SIG-M5 treated with dmso at 0.1 percent for 504 hours (cell line): ENCODE data around the gene ATE1.
"Not testable (repeated sequence)": the region's sequence is repeated elsewhere in the genome, so short reads cannot be mapped to it uniquely, and the experiment has no call there.

Source experiments
- DNase-seq: peaks from one replicate; lab custom pipeline; 2025; ENCODE audit not compliant: unreplicated experiment; lab: John Stamatoyannopoulos, UW

ATE1 gene

DNA sequence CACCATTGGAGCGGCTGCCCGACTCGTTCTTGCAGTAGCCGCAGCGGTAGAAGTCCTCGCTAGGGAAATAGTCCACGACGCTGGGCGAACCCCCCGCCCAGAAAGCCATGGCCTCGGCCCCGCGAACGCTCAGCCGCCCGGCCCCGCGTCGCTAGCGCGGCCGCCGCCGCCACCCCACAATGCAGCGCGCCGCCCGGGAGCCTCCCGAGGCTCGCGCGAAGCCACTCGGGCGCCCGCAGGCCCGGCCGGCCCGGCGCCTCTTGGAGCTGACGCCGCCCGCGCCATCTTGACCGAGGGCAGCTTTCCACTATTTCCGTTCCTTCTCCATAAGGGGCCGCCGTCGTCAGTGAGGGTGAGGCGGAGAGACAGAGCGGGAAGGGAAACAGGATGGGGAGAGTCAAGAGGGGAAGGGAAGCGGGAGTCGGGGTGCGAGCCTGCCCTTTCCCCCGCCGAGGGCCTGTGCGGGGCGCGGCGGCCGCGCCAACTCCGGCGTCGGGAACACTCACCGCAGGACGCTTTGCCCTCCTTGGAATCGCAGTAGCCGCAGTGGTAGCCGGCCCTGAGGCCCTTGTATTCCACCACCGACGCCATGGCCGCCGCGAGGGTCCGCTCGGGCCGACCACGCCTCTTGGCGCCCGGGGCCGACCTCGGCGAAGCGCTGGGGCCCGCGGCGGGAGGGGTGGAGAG lies at the start of gene ATE1:
Gene ATE1 (minus strand): TSS at position 191 of the 687 bp plus-strand sequence. CDS start 82 bp downstream, at position 109.
- peak; percentile 85 for DNase-seq

DNA sequence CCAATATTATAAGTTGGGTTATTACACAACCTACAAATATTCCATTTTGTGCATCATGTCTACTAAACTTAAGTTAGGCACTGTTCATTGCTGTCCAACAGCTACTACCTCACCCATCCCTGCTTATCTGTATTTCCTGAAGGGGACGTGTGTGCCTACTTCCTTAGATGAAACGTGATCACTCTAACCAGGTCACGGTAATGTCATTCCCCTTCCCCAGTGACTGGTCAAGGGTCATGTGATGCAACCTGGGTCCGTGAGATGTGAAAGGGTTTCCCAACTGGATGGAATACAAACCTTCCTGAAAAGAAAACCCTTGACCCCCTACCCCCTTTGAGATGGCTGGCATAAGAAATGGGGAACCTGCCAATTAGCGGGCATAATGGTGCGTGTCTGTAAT lies 48.8 kb upstream of the ATE1 start:
- DNase-seq, result no peak

DNA sequence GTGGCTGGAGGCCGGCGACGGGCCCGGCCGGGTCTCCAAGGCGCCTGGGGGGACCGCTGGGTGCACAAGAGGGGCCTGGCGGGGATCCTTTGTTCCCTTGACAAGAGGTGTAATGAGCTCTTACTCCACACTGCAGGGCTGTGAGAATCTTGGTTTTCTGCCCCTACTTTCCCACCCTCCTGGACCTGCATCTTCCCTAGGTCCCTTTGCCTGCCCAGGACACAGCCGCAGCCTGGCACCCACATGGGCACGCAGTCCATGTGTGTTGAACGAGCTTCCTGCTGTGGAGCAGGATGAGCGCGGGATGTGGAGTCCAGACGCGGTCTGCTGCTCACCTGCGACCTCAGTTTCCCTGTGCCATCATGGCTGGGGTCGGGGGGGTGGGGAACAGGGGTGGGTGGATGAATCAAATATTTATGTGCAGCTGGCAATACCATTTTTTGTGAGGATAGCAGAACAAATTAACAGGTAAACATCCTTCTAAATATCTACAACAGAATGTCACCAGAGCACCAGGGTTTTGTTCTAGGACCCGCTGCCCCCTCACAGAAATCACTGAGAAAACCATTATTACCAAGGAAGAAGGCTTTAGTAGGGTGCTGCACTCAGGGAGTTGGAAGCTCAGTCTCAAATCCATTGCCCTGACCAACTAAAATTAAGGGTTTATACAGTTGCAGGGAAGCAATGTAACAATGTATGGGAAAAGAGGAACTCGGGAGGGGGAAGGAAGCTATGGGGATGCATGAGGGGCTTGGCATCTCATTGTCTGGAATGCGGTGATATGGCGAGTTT lies 47.7 kb upstream of the ATE1 start:
- DNase-seq, result no peak

DNA sequence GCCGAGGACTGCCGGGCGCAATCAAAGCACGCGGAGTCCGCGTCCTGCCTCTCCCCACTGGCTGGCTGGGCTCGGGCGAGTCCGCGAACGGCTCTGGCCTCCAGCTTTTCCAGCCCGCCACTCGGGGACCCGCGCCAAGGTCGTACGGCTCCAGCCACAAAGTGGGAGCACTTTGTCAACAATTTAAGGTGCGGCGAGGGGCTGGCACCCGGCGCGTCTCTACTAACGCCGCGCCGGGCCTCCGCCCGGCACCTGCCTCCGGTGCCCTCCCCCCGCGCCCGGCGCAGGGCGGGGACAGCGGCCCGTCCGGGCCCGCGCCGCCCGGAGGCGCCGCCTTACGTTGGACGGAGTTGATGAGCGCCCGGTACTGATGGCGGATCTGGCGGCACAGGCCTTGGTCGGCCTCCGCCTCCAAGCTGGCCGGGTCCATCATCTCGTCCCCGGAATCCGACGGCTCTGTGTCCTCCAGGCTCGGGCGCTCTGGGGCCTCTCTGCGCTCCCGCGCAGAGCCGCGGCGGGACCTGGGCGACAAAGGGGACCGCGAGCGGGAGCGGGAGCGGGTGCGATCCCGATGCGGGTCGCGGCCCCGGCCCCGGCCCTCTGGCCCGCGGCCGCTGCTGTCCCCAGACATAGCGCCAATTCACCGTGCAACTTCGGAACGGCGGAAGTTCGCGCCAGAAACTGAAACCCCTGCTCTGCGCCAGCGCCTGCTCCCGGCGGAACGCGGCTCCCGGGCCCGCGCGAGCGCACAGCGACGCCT lies 46.9 kb upstream of the ATE1 start, which contains the start of gene NSMCE4A:
Gene NSMCE4A (minus strand): TSS at position 683 of the 760 bp plus-strand sequence. CDS start 52 bp downstream, at position 631.
- DNase-seq, result peak; percentile 69

DNA sequence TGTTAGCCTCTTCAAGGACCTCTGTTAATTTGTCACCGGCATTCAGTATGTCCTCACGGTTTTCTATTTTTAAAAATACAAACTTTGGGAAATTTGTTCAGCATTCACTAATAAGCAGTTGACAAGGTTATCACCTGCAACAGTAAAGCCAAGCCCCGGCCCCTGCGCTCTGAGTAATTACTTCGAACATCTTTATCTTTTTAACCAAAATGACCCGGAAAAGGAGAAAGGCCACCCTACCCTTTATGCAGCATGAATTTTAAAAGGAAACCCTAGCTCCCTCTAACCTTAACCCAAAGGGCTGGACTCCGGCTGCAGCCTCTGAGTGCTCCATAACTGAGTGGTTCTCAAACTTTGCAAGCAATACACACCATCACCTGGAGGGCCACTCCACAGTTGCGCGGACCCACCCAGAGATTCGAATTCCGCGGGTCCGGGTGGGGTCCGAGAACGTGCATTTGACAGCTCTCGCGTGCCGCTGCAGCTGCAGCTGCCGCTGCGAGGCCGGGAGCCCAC lies 46.2 kb upstream of the ATE1 start:
- DNase-seq, result no peak

DNA sequence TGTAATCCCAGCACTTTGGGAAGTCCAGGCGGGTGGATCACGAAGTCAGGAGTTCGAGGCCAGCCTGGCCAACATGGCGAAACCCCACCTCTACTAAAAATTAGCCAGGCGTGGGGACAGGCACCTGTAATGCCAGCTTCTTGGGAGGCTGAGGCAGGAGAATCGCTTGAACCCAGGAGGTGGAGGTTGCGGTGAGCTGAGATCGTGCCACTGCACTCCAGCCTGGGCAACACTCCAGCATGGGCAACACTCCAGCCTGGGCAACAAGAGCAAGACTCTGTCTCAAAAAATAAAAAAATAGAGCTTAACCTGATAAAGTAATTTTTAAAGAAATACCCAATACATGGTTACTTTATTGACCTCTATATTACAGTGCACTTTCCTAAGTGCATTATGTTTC lies 41.3 kb upstream of the ATE1 start:
- not testable (repeated sequence) for DNase-seq

DNA sequence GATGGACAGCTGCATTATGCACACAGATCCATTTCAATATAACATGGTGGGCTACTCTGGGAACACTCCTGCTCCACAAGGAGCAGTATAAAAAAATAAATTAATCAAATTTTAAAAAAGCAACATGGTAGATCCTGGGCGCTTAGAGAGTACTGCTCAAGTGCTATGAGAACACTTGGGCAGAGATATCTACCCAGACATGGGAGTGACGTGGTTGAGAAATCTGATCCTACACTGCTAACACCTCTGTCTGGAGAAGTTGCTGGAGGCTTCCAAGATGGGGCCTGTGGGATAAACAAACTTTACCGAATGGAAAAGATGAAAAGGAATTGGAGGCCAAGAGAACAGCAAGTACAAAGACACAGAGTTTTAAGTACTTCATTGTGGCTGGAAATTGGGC lies 38.2 kb upstream of the ATE1 start:
- DNase-seq, result no peak

DNA sequence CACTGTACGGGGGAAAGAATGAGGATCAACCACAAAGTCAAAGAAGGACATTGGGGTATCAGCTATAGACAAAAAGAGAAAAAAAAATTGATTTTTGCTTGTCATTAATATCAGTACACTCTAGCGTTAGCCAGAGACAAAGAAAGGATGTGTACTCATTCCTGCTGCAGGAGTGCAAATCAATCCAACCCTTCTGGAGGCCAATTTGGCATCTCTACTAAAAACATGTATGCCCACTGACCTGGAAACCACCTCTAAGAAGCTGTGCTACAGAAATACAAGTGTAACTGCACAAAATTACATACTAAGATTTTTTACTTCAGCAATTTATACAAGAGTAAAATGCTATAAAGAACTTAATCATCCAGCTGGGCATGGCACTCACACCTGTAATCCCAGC lies 33.6 kb upstream of the ATE1 start:
- no peak for DNase-seq

DNA sequence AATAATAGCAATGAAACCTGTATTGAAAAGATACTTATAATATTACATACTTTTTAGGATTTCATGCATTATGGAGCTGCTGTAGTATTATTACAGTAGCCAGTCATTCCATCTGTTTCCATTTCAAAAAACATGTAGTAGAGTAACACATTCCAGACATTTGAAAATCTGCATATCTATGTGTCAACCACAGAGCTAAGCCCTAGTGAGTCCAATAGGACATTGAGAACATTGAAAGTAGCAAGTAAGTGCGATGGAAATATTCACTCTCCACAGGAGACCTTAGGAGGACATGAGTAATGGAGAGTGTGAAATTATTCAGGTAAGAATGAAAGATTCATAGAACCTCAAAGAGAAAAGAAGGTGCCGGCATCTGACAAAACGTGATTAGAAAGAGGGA lies 31.8 kb upstream of the ATE1 start:
- DNase-seq, result no peak

DNA sequence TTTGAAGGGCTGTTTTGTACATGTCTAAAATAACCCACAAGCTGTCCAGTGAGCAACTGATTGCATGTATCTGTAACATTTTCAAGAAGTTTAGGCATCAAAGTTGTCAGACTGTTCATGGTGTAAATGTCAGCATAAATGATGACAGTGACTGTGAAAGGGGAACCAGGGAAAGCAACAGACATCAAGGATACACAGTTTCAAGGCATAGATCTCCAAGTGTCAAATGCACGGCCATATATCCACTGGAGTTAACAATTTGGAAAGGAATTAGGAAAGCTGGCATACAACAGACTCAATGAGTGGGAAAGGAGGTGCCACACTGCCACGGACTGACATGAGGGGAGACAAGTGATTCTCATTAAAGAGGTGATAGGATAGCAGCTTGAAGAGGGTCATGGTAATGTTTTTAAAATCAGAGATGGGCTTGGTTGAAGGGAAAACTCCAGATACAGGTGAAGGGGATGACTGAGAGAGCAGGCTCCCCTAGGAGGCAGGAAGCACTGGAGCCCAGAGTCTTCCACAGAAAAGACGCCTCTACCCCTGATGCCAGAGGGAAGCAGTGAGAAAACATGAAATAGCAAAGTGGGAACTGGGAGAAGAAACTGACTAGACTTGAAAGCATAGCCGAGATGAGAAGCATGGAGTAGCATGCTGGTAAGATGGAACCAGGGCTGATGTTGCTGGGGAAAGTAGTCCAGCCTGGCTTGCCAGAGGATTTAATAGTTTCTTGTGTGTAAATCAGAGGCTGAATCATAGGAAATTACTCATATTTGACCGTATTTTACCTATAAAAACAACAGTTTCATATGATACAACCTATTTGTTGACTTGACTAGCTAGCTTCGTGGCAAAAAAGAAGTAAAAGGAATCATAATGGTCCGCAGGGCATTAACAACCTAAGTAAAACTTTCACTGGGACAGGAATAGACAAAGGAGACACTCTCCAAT lies 28.6 kb upstream of the ATE1 start:
- DNase-seq, result no peak

DNA sequence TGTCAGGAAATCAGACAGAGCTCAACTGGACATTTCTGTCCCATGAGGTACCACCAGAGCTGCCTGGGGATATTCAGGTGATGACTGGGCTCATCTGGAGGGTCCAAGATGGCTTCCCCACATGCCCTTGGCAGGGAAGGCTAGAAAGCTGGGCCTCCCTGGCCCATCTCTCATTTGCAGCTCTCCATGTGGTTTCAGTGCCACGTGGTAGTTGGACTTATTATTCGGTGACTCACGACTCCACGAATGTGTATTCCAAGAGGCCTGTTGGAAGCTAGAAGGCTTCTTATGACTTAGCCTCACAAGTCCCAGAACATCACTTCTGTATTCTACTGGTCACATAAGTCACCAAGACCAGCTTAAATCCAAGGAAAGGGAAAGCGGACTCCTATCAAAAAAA lies 24.4 kb upstream of the ATE1 start:
- no peak for DNase-seq

DNA sequence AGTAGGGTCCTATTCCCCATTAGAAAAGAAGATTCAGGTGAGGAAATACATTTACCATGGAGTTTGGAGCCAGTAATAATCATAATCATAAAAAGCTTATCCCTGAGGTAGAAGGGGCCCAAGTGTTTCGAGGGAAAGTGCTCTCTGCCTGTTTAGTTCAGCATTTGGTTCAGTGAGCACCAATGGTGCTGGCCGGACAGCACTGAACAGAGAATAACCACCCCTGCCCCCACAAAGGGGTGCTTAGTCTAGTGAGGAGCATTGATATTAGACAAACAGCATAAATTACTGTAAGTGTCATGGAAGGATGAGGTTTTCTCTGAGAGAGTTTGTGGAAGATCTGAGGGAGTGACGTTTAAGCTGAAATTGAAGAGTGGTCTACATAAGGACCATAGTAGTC lies 21.6 kb upstream of the ATE1 start:
- no peak for DNase-seq

DNA sequence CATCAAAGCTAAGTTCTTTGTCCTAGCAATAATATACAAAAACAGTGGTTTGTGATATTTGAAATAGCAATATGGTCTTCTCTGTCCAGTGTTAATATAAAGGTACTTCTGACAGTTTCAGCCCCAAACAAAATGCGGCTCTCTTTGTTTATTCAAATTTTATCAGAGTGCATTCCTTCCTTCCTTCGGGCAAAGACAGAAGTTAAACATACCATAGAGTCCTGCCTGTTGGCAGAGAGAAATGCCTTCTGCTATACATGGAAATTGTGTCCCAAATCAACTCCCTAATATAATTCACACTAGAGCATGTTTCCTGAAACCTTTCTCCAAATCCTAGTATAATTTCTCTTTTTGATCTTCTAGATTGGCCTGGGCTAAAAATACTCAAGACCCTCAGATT lies 21.2 kb upstream of the ATE1 start:
- no peak for DNase-seq

DNA sequence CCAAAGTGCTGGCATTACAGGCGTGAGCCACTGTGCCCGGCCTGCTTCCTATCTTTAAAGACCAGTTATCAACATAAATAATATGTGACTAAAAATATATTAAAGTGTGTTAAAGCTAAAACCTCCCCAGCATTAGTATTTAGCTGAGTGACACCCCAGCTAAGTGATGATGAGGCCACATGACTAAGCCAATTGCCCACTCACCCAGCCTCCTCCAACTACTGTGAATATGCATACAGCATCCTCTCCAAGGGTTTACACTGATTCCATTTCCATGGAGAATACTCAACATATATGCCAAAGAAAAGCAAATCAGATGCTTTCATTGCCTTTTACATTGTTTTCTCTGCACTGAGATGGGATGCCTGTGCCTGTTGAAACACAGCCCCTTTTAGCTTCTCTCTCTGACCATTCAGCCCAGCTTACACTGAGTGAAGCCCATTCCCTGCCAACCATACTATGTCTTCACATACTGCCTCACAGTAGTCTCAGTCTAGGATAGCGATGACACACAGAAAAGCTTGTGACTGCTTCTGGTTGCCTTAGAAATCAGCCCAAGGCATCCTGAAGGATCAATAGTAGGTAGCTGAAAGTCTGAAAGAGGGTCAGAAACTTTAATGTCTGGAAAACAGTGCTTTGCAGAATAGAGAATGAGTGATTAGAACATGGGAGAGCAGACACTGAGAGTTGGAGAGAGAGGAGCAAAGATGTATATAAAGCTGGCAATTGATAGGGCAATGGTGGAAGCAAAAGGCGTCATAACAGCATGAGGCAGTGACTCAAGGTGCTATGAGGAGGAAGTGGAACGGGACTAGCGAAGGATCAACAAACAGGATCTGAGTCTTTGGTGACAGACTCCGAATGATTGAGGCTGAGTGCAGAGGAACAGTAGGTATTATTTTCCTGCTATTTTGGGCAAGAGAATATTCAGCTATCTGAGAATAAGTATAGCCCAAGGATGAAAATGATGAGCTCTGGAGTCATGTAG lies 19.8 kb upstream of the ATE1 start:
- no peak for DNase-seq

DNA sequence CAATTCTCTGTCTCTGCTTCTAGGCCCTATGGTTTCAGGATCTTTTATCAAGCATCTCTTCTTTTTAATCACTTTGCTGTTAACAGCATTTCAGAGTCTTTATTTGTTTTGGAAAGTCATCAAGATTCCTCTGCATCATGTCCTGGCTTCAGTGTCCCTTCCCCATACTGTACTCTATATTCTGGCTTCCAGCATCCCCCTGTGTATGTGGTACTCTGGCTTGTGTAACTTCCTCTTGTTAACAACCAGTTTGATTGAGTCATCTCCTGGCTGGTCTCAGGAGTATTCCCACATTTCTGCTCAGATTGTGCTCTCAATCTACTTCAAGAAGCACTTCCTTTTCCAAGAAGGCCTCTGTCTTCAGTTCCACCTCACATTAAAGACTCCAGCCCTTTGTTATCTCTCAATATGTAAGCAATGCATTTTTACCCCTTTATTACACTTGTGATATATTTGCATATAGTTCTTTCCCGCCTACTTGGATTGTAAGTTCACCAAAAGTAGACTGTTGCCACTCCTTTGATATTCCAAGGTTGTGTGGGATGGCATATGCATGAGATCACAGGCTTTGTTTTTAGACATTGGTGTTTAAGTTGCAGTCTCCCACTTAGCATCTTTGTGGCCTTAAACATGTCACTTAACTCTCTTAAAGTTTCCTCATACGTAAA lies 15.1 kb upstream of the ATE1 start:
- peak; percentile 82 for DNase-seq

DNA sequence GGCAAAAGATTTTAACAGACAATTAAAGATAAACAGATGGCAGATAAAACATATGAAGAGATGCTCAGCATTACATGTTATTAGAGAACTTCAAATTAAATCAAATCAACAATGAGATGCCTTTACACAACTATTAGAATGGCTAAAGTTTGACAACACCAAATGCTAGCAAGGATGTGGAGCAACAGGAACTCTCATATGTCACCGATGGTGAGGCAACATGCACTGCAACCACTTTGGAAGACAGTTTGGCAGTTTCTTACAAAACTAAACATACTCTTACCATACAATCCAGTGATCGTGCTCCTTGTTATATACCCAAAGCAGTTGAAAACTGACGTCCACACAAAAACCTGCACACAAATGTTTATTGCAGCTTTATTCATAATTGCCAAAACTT lies 13.7 kb upstream of the ATE1 start:
- DNase-seq, result no peak

DNA sequence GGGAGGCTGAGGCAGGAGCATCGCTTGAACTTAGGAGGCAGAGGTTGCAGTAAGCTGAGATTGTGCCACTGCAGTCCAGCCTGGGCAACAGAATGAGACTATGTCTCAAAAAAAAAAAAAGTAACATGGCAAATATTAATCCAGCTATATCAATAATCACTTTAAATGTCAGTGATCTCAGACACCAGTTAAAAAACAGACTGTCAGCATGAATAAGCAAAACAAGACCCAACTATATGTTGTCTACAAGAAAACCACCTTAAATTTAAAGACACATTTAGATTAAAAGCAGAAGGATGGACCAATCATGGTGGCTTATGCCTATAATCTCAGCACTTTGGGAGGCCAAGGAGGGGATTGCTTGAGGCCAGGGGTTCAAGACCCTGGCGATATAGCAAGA lies 8.5 kb upstream of the ATE1 start:
- no peak for DNase-seq

DNA sequence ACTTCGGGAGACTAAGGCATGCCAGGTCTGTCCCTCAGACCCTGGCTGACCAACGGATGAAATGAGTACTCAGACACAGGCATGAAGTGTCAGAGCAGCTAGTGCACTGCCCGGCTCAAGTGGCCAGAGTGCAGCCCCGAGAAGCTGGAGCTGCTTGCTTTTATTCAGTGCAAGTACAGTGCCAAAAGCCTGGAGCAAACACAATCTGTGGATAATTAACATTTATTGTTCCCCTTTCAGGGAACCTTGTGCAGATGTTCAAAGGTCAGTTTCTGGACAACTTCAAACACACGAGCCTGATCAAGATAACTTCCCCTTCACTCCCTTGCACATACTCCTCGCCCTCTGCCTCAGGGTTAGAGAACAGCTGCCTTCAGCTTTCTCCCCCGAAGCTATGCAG lies 7.9 kb upstream of the ATE1 start:
- peak; percentile 34 for DNase-seq
